GM19328 (cell line): ENCODE data around the gene CSF3.
A peak's percentile ranks its signal among the peaks of the same experiment; 100 is the strongest.

ENCODE experiments used
- ATAC-seq: cut with Tn5 transposase; IDR thresholded peaks from one replicate; pipeline ENCODE4 v1.9.1; 2021; ENCODE audit warnings: mild to moderate bottlenecking, moderate library complexity; ENCODE audit not compliant: unreplicated experiment

The CSF3 gene

GRCh38 chr17:40059729-40060475, 44.7 kb downstream of the CSF3 start:
- ATAC-seq, result no peak

- no peak for ATAC-seq
Measured at GRCh38 chr17:40060887-40061608, 45.8 kb downstream of the CSF3 start.

- ATAC-seq, result no peak
Measured at GRCh38 chr17:40061609-40062038, 46.4 kb downstream of the CSF3 start.

- ATAC-seq, result peak; percentile 60
Measured at GRCh38 chr17:40062329-40063186, 47.3 kb downstream of the CSF3 start, which contains the start of gene THRA. TSS of gene THRA (plus strand) at chr17:40062965. CDS start at chr17:40074489, 11,524 bp downstream.

- no peak for ATAC-seq
Measured at GRCh38 chr17:40063187-40063771, 48.0 kb downstream of the CSF3 start.

GRCh38 chr17:40063901-40064531, 48.8 kb downstream of the CSF3 start:
- no peak for ATAC-seq

- no peak for ATAC-seq
Measured at GRCh38 chr17:40064971-40065768, 49.9 kb downstream of the CSF3 start.

GRCh38 chr17:40065769-40066510, 50.7 kb downstream of the CSF3 start:
- ATAC-seq, result no peak
